NCI-H2227 (cell line): Measurements from ENCODE around the gene SLC9A9.
"Not testable (repeated sequence)": the region's sequence is repeated elsewhere in the genome, so short reads cannot be mapped to it uniquely, and the experiment has no call there.

Experiments
- DNase-seq: peaks from one replicate; lab custom pipeline; 2025; ENCODE audit not compliant: unreplicated experiment; lab: John Stamatoyannopoulos, UW

Gene SLC9A9

GRCh38 chr3:143847787-143848631 lies at the start of gene SLC9A9:
SLC9A9 (minus strand) TSS chr3:143848468; CDS start chr3:143848322, 146 bp downstream.
- peak; percentile 6 for DNase-seq

GRCh38 chr3:143897576-143898295 lies 49.5 kb upstream of the SLC9A9 start:
- peak; percentile 63 for DNase-seq

DNA sequence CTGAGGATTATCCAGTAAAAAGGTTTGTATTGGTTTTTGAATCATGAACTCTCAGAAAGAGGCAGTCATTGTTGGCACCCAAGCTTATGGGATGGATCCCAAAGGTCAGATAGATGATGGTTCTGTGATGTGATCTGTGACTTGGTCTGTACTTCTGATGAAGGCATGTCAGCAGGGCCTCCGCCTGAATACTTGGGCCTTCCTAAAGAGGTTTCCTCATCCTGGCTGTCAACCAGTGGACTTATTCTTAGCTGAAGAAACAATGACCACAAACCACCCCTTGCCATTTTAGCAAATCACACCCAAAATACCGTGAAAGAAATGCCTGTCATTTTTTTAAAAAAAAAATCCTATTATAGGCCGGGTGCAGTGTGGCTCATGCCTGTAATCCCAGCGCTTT lies 48.2 kb upstream of the SLC9A9 start:
- DNase-seq = no peak

DNA sequence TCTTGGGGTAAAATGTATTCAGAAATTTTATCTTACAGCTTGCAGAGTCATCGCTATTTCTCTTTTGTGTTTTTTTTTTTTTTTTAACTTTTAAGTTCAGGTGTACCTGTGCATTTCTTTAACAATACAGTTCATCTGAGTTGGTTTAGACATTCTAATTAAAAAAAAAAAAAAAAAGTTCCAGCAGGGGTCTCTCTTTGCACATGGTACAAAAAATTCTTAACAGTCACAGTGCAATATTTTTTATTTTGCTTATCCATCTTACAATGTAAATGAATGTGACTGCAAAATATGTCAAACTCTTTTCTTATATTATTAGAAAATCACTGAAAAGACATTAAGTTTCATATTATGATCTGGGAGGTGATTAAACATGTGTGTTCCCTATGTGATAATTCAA lies 47.5 kb upstream of the SLC9A9 start:
- peak; percentile 15 for DNase-seq

DNA sequence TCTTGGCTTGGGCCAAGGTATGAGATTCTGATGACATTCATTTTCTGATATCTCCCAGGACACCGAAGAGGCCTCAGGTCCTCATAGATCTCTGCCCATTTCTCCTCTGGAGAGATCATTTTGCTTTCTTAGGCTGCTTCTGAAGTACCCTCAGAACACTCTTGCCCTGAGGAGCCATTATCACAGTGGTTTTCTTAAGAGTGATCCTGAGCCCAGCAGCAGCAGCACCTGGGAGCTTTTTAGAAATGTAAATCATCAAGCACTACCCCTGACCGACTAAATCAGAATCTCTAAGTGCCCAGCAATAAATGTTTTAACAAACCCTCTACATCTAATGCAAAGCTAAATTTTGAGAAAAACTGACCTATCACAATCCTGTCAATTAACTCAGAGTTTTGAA lies 40.6 kb upstream of the SLC9A9 start:
- no peak for DNase-seq

DNA sequence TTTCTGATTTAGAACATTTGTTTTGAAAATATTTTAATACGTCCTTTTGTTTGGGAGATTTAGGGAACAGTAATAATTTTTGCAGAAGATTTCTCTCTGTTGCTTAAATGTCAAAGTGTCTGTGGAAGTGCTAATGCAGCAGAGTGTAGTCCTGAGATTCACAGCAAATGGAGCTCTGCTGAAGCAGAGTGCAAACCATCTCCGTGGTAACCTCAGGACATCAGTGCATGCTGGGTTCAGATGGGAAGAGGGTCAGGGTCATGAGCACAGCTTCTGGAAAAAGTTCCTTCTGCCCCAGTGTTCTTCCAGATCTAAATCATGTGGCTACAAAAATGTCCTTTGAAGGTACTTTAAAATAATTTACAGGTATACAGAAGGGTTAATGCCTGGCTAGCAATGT lies 39.9 kb upstream of the SLC9A9 start:
- no peak for DNase-seq

DNA sequence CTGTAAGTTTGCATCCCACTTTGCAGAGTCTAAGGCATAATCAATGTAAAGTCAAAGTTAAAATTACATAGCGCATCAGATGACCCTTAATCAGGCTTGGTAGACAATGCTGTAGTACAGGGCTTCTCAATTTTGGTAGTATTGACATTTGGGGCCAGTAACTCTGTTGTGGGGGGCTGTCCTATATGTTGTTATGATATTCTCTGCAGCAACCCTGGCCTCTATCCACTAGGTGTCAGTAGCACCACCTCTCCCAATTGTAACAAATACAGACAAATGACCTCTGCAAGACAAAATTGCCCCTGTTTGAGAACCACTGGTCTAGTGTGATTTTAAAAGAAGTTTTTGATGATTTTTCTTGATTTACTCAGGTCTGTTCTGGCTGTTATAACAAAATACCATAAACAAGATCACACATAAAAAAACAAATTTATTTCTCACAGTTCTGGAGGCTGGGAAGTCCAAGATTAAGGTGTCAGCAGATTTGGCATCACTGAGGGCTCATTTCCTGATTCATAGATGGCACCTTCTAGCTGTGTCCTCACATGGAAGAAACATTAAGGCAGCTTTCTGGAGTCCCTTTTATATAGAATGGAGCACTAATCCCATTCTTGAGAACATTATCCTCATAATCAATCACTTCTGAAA lies 37.6 kb upstream of the SLC9A9 start:
- DNase-seq = peak; percentile 24

GRCh38 chr3:143884861-143885260 lies 36.6 kb upstream of the SLC9A9 start:
- no peak for DNase-seq

DNA sequence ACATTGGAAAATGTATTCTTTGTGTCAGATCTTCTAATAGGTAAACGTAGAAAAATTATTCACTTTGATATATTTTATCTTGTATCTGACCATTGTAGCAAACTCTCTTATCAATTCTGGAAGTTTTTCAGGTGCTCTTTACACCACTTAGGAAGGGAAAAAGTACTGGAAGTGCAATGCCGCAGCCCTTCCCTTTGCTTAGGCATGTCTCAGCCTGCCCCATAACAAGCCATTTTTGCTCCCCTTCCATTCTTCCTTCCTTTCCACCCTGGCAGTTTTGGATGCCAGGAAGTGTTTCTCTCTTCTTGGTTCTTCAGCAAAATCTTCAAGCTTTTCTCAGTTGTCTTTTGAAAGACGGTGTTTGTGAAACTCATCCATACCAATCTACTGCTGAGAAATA lies 34.9 kb upstream of the SLC9A9 start:
- DNase-seq = no peak

GRCh38 chr3:143881095-143881494 lies 32.8 kb upstream of the SLC9A9 start:
- DNase-seq = no peak

DNA sequence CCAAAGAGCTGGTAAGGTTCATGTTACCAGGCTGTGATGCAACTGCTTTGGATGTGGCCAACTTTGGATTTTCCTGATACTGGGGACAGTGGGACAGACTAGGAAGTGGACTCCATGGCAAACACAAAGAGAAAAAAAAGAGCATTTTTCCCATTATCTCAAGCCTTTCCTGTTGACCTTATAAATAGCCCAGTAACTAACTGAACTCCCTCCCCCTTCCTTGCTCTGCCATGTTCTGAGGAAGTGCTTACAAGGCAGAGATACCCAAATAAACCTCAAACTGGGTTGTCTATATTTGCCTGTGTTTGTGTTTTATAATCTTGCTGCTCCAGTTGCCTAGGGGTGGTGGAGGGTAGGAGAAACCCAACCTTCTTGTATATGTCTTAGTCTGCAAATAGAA lies 27.3 kb upstream of the SLC9A9 start:
- DNase-seq = no peak

- DNase-seq = not testable (repeated sequence)
Observed at GRCh38 chr3:143873553-143873952, 25.3 kb upstream of the SLC9A9 start.

DNA sequence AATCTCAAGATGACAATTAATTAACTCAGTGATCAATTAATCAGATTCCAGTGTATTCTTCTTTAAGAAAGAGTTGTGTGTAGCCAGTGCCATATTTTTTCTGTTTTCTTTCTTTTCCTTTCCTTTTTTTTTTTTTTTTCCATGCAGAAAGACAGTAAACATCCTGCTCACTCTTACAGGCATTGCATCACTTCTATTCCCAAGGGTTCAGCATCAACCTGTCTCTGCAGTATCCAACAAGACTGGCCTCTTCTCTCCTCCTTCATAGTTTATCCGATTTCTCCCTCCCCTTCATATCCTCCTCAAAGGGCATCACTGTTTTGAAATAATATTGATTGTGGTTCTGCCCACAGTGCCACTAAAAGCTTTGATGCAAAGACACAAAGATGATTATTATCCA lies 17.0 kb upstream of the SLC9A9 start:
- DNase-seq = no peak

DNA sequence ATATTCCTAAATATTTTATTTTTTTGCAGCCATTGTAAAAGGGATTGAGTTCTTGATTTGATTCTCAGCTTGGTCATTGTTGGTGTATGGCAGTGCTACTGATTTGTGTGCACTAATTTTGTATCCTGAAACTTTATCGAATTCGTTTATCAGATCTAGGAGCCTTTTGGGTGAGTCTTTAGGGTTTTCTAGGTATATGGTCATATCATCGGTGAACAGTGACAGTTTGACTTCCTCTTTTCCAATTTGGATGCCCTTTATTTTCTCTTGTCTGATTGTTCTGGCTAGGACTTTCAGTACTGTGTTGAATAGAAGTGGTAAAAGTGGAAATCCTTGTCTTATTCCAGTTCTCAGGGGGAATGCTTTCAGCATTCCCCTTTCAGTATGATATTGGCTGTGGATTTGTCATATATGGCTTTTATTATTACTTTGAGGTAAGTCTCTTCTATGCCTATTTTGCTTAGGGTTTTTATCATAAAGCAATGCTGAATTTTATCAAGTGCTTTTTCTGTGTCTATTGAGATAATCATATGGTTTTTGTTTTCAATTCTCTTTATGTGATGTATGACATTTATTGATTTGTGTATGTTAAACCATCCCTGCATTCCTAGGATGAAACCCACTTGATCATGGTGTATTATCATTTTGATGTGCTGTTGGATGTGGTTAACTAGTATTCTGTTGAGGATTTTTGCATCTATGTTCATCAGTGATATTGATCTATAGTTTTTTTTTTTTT lies 11.4 kb upstream of the SLC9A9 start:
- no peak for DNase-seq

DNA sequence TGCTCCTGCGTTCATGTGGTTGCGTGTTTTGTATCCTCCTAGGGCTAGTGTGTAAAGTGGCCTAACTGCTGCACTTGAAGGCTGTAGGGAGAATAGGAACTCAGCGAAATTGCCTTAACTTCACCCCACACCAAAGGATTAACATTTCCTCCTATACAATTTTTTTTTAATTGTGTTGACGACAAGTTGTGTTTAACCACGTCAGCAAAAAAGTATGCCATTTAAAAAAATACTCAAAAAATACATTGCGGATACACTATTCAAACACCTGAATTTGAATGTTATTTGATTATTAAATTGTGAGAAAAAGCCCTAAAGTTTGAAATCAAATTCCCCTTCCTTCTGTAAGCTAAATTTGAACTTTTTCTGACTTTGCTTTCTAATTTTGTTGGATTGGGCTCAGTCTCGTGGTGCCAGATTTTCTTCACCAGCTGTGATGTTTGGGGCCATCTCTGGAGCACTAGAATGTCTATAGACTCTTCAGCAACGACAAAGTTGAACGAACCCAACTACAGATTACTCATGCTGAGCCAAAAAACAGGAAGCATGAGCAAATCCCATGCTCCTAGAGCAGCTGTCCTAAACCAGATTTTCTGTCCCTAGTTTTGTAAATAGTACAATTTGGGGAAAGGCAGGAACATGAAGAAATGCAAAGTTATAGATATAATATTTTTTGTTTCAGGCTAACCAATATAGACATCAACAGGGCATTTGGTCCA lies 8.1 kb upstream of the SLC9A9 start:
- DNase-seq = no peak

GRCh38 chr3:143855183-143855582 lies 6.9 kb upstream of the SLC9A9 start:
- no peak for DNase-seq

- no peak for DNase-seq
Observed at GRCh38 chr3:143851331-143852017, 3.2 kb upstream of the SLC9A9 start.

DNA sequence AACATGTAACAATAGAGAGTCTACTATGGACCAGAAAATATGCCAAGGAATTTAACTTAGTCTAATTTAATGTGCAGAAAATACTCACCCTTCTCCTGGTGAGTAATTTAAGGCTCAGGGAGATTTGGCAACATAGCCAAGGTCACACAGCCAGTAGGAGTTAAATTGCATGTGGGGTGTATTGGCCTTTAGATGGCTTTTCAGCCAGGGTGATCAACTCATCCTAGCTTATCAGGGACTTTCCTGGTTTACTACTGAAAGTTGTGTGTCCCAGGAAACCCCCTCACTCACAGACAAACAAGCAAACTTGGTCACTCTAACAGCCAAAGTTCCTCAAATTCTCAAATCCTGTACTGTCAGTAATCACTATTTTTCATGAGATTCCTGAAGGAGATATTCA lies 2.6 kb upstream of the SLC9A9 start:
- DNase-seq = no peak

- no peak for DNase-seq
Observed at GRCh38 chr3:143849854-143850549, 1.7 kb upstream of the SLC9A9 start.
